ENCODE measurements around the gene GALNT2.

DNA sequence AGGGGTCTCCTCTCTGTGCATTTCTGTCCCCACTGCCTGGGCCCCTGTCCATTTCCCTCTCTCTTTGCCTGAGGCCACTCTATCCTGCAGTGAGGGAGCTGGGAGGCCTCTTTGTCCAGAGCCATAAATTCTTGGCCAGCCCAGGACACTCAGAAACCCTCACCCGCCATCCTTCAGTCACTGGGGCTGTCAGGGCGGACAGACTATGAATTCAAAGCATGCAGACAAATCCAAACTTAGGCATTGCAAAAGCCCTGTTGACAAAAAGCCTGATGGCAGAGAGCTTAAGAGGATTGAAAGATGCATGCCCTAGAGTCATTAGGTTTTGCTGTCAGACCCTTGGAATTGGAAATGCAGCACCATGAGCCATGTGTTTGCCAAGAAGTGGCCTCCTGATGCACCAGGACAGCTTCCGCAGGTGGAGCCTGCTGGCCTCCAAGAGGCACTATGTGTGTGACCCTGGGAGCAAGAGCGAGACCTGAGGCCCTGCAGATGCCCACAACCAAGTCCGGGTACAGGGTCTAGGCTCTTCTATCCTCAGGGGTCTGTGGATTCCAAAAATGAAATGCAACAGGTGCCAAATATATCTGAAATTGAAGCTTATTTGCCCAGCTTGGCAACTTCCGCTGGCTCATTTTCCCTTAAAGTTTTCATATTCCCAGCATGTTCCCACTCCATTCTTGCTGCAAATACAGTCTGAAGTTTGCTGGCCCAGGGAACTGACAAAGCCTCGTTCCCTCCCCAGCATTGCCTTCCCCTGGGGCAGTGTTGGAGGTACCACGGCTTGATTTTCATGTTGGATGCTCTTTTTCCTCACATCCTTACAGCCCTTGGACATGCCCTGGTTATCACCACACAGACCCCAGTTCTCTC is 181.2 kb downstream of the GALNT2 start:
- TF ChIP-seq CTCF (IDR thresholded peaks at IDR 0.05 in 8 of 11, conservative IDR thresholded peaks at IDR 0.05 in 3 of 11) (no peak), POLR2AphosphoS5 (IDR thresholded peaks at IDR 0.05) (no peak)

Measured in spleen (tissue), 7 donors.